Measurements from ENCODE around the gene MLLT1.

- TF ChIP-seq CTCF (IDR thresholded peaks at IDR 0.05) (no peak), POLR2A (IDR thresholded peaks at IDR 0.05) (no peak)
Measured at GRCh38 chr19:6264803-6265202, 15.0 kb downstream of the MLLT1 start.

Measured in heart left ventricle (tissue), 13 donors.